Smooth muscle cell (in vitro differentiated cells): ENCODE results near the gene ASF1A. TPM values are rescaled to one million over a fixed set of nuclear protein-coding genes. Genes with fewer than 3 reads are reported as not detected.

Experiments used
- DNase-seq: peaks from one replicate; lab custom pipeline; 2025; ENCODE audit not compliant: unreplicated experiment; lab: John Stamatoyannopoulos, UW
- H2AFZ ChIP-seq: fragments of 200-600 bp; sonication (generic); 2 replicates; pipeline ENCODE4 v1.6.0; 2016; ENCODE audit warnings: antibody characterized with exemption, low read depth, mild to moderate bottlenecking
- H3F3A ChIP-seq: fragments of 200-600 bp; sonication (generic); 2 replicates; pipeline ENCODE4 v1.6.0; 2017; ENCODE audit warnings: antibody characterized with exemption, low read depth
- H3K27ac ChIP-seq: fragments of 200-600 bp; sonication (generic); 2 replicates; pipeline ENCODE4 v1.5.1; 2016; ENCODE audit warnings: low read depth, mild to moderate bottlenecking
- H3K27me3 ChIP-seq: fragments of 200-600 bp; sonication (generic); 2 replicates; pipeline ENCODE4 v1.6.1; 2016; ENCODE audit warnings: low read depth, mild to moderate bottlenecking
- H3K36me3 ChIP-seq: fragments of 200-600 bp; sonication (generic); 2 replicates; pipeline ENCODE4 v1.5.1; 2016; ENCODE audit warnings: low read depth
- H3K4me1 ChIP-seq: fragments of 200-600 bp; sonication (generic); 2 replicates; pipeline ENCODE4 v1.5.1; 2016; ENCODE audit warnings: low read depth
- H3K4me2 ChIP-seq: fragments of 200-600 bp; sonication (generic); 2 replicates; pipeline ENCODE4 v1.6.0; 2016; ENCODE audit warnings: mild to moderate bottlenecking
- H3K4me3 ChIP-seq: fragments of 200-600 bp; sonication (generic); 2 replicates; pipeline ENCODE4 v1.5.1; 2016; ENCODE audit warnings: mild to moderate bottlenecking
- H3K79me2 ChIP-seq: fragments of 200-600 bp; sonication (generic); 2 replicates; pipeline ENCODE4 v1.6.0; 2016; ENCODE audit warnings: low read depth, mild to moderate bottlenecking
- H3K9ac ChIP-seq: fragments of 200-600 bp; sonication (generic); 2 replicates; pipeline ENCODE4 v1.6.0; 2016; ENCODE audit warnings: low read depth
- H3K9me3 ChIP-seq: fragments of 200-600 bp; sonication (generic); replicated peaks from 2 replicates; pipeline ENCODE4 v1.5.1; 2016; ENCODE audit warnings: low read depth
- H4K20me1 ChIP-seq: fragments of 200-600 bp; sonication (generic); 2 replicates; pipeline ENCODE4 v1.6.0; 2016; ENCODE audit warnings: low read depth
- WGBS: methylation state at CpG from one replicate; pipeline ENCODE4 v1.1.7; 2016; ENCODE audit warnings: low lambda C conversion rate; 5-methylcytosine and 5-hydroxymethylcytosine counted together
- polyA plus RNA-seq: library from polyadenylated mRNA; unstranded; fragments of >200 nt; fragmentation: Nextera tagmentation; extraction: Ambion mirVana; gene quantifications from 2 replicates; pipeline ENCODE4 v1.2.1, GENCODE V29; 2016
- total RNA-seq: library from RNA; depleted of rRNA; stranded (reverse); fragments of >200 nt; gene quantifications from 2 replicates; pipeline ENCODE4 v1.2.3, GENCODE V29; 2014
- TF ChIP-seq, protein P1 (sequence below): fragments of 200-600 bp; sonication (generic); IDR thresholded peaks from 2 replicates; pipeline ENCODE4 v1.5.1; 2017; ENCODE audit warnings: borderline replicate concordance, mild to moderate bottlenecking, antibody characterized with exemption; ENCODE audit not compliant: insufficient read depth, poor library complexity, severe bottlenecking

The ASF1A gene
- total and polyA plus RNA-seq, 2 experiments from 2014 or later = 33.4 to 38.8 TPM

DNA sequence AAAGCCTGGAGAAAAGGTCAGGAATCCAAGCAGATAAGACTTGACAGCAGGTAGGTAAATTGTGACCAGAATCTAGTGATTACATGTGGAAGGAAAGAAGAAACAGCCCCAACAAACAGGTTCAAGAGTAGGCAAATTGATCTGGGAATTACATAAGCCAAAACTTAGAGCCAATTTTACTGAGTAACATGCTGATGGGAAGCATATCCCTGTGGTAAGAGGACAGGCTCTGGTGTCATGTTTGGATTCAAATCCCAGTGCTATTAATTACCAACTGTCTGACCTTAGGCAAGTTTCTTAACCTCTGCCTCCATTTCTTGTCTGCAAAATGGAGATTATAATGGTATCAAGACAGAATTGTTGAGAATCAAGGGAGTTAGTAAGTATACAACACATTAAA, 20.6 kb downstream of the ASF1A start:
- Histone ChIP-seq H3K4me2 (no peak overlapping the region), H2AFZ (no peak overlapping the region), H3K9me3 (no peaks in the 10 kb centered on the region), H3K27ac (no peak overlapping the region), H3K36me3 (peaks cover 14% of the 10 kb centered on the region), H4K20me1 (peaks cover 3% of the 10 kb centered on the region), H3K27me3 (no peaks in the 10 kb centered on the region), H3K9ac (no peak overlapping the region), H3F3A (peaks cover 11% of the 10 kb centered on the region), H3K4me3 (no peak overlapping the region), H3K79me2 (no peaks in the 10 kb centered on the region), H3K4me1 (no peaks in the 10 kb centered on the region)
- TF ChIP-seq, protein P1, sequence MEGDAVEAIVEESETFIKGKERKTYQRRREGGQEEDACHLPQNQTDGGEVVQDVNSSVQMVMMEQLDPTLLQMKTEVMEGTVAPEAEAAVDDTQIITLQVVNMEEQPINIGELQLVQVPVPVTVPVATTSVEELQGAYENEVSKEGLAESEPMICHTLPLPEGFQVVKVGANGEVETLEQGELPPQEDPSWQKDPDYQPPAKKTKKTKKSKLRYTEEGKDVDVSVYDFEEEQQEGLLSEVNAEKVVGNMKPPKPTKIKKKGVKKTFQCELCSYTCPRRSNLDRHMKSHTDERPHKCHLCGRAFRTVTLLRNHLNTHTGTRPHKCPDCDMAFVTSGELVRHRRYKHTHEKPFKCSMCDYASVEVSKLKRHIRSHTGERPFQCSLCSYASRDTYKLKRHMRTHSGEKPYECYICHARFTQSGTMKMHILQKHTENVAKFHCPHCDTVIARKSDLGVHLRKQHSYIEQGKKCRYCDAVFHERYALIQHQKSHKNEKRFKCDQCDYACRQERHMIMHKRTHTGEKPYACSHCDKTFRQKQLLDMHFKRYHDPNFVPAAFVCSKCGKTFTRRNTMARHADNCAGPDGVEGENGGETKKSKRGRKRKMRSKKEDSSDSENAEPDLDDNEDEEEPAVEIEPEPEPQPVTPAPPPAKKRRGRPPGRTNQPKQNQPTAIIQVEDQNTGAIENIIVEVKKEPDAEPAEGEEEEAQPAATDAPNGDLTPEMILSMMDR = no peak
- DNase-seq = no peak

DNA sequence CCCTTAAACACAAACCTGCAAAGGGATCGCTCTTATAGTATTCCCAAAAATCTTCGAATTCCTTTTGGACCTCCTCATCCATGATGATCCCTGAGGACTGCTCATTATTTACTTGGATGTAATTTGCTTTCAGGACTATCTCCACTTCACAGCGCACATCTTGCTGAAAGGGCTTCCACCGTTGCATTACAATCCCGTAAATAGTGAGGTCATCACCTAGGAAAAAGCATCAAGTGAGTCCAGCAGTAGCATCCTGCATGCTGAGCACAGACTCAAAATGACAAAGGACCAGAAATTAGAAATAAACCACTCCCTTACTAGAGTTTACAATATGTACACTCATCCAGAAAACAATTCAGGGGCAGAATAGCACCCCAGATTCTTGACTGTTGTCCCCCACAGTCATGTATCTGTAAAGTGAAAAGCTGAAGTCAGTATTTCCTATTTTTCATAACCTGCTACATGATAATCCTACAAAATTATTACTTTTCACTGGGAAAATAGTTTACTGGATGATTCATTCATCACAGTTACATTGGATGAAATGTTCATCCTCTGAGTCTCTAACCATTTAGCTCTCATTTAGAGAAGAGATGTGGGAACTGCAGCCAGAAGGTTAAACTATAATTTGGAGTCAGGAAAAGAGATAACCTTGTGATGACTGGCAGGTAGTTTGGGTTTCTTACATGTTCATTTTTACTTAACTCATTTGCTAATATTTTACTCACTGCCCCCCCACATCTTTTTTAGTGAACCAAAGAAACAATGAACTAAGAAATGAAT, 23.8 kb downstream of the ASF1A start:
- no peak overlapping the region for H3K9ac ChIP-seq
- WGBS = 90% methylated on average over 5 of the region's 5 CpGs
- H3K9me3 ChIP-seq = no peaks in the 10 kb centered on the region
- H3K79me2 ChIP-seq = no peaks in the 10 kb centered on the region
- H3K4me1 ChIP-seq = no peaks in the 10 kb centered on the region
- H3K4me2 ChIP-seq = no peak overlapping the region
- TF ChIP-seq, protein P1 = no peak
- no peaks in the 10 kb centered on the region for H3K27me3 ChIP-seq
- no peaks in the 10 kb centered on the region for H4K20me1 ChIP-seq
- H3K4me3 ChIP-seq = no peak overlapping the region
- no peak for DNase-seq
- peaks cover under 1% of the 10 kb centered on the region for H3F3A ChIP-seq
- peaks cover 24% of the 10 kb centered on the region for H3K36me3 ChIP-seq
- H2AFZ ChIP-seq = no peak overlapping the region
- H3K27ac ChIP-seq = no peak overlapping the region

DNA sequence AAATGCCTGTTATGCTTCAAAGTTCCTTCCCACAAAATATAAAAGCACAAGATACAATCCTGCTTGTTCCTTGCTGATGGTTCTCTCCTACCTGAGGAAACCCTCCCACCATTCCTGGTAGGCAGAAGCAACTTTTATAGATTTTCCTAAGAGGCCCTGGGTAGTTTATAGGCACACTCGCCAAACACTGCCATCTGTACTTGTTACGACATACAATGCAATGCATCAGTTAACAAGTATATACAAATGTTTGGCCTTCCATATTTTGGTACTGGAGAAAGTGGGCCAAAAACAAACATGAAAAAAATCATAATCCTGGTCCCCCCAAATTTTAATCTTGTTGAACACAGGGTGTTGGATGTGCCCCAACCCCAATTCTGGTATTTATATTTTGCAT, 24.4 kb downstream of the ASF1A start:
- WGBS = 70% methylated on average over 2 of the region's 2 CpGs

More for the DNA sequence above, 24.4 kb downstream of the ASF1A start:
- H3K9me3 ChIP-seq = no peaks in the 10 kb centered on the region
- H3K27me3 ChIP-seq = no peaks in the 10 kb centered on the region
- no peak overlapping the region for H3K4me3 ChIP-seq
- no peak overlapping the region for H3K4me2 ChIP-seq
- no peak overlapping the region for H3K27ac ChIP-seq
- H3K36me3 ChIP-seq = peaks cover 25% of the 10 kb centered on the region
- no peak overlapping the region for H3K9ac ChIP-seq
- TF ChIP-seq, protein P1 = no peak
- no peaks in the 10 kb centered on the region for H3K79me2 ChIP-seq
- no peaks in the 10 kb centered on the region for H3K4me1 ChIP-seq
- H3F3A ChIP-seq = no peaks in the 10 kb centered on the region
- no peak for DNase-seq
- H2AFZ ChIP-seq = no peak overlapping the region
- H4K20me1 ChIP-seq = no peaks in the 10 kb centered on the region
